Stimulated activated naive B cell treated with anti-CD40 and anti-IgM and Interleukin-4, amounts not matched to agents 10 μg/mL and 1 μg/mL and 100 μg/mL, for 72 hours (primary cell): ENCODE results near the gene HSPG2.
A peak's percentile ranks its signal among the peaks of the same experiment; 100 is the strongest.

ENCODE experiments used
- ATAC-seq, 2 donors: fragments of 150-1000 bp; cut with Tn5 transposase; replicated peaks; 2 replicates each; pipeline ENCODE4 v1.10.0; 2021; ENCODE audit warnings: moderate library complexity in 1 of 2
- DNase-seq: peaks from one replicate; pipeline ENCODE4 v3.0.0; 2021
- H3K27ac Mint-ChIP-seq: one replicate; pipeline ENCODE4 v1.8.0; 2022; ENCODE audit warnings: mild to moderate bottlenecking, mixed read lengths
- H3K27me3 Mint-ChIP-seq, 2 donors: one replicate each; pipeline ENCODE4 v1.8.0; 2022; ENCODE audit warnings: mixed read lengths in 2 of 2
- H3K36me3 Mint-ChIP-seq, 2 donors: one replicate each; pipeline ENCODE4 v1.8.0; 2022; ENCODE audit warnings: mixed read lengths in 2 of 2, mild to moderate bottlenecking in 1 of 2
- H3K4me1 Mint-ChIP-seq, 2 donors: one replicate each; pipeline ENCODE4 v1.8.0; 2022; ENCODE audit warnings: mixed read lengths in 2 of 2, mild to moderate bottlenecking in 1 of 2
- H3K4me3 Mint-ChIP-seq, 2 donors: one replicate each; pipeline ENCODE4 v1.8.0; 2022; ENCODE audit warnings: mild to moderate bottlenecking in 2 of 2, mixed read lengths in 2 of 2, moderate library complexity in 1 of 2
- H3K9me3 Mint-ChIP-seq, 2 donors: one replicate each; pipeline ENCODE4 v1.8.0; 2022; ENCODE audit warnings: mixed read lengths in 2 of 2, mild to moderate bottlenecking in 1 of 2

The HSPG2 gene

DNA sequence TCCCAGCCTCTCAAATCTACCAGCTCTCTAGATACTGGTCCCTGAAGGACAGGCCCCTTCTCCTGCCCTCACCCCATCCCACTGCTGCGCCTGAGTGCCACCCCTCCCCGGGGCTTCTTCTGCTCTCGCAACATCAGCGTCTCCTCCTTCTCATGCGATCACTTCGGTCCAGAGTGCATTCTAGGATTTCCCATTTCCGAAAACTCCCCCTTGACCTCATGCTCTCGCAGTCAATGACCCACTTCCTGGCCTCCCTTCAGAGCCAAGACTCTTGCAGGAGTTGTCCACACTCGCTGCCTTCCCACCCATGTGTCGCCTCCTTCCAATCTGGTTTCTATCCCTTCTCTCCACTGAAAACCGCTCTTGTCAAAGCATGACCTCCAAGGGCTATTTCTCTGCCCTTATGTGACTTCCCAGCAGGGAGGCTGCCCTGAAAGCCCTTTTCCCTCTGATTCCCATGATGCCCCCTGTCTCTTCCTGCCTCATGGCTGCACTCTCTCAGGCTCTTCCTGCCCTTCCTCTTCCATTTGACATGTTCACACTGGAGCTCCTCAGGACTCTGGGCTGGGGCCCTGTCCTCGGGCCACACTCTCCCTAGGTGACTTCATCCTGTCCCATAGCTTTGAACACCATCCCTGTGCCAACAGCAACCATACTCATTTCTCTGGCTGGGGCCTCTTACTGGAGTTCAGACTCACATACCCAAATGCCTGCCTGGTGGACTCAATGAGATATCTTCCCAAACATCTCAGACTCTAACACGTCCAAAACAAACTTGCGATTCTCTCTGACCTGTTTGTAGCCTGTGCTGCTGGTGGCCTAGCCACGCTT lies 79.1 kb downstream of the HSPG2 start:
- no peak for ATAC-seq
- H3K4me1 Mint-ChIP-seq = peaks cover 2 to 5% of the 10 kb centered on the region in 2 donors
- DNase-seq = no peak
- H3K9me3 Mint-ChIP-seq = peaks cover 0 to 1% of the 10 kb centered on the region in 2 donors
- no peak overlapping the region for H3K4me3 Mint-ChIP-seq
- no peak overlapping the region for H3K27ac Mint-ChIP-seq
- no peaks in the 10 kb centered on the region for H3K36me3 Mint-ChIP-seq
- no peaks in the 10 kb centered on the region for H3K27me3 Mint-ChIP-seq

DNA sequence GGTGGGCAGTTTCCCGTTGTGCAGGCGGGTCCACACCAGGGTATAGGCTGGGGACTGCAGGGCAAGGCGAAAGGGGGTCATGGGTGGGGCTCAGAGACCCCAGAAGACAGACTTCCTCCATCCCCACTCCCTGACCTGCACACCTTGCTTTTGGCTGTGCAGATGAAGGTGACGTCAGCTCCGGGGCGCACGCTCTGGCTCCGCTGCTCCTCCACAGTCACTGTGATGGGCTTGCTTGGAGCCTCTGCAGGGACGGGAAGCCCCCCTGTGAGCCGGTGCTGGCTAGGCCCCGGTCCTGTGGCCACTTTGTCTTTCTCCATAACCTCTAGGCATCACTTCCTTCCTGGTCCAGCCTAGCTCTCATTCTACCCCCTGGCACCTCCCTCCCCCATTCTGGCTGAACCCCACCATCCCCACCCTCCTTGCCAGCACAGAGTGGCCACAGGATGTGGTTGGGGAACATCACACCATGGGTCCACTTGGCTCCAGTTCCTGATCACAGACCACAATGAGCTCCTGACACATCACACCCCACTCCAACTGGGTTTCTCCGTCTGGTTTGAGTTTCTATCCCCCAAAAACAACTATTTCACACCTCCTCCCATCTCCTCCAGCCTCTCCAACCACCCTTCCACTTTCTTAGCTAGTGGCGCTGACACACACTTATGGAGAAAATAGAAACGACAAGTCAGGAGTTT lies 79.8 kb downstream of the HSPG2 start:
- H3K4me1 Mint-ChIP-seq = peaks cover 4 to 9% of the 10 kb centered on the region in 2 donors
- no peaks in the 10 kb centered on the region for H3K27me3 Mint-ChIP-seq

DNA sequence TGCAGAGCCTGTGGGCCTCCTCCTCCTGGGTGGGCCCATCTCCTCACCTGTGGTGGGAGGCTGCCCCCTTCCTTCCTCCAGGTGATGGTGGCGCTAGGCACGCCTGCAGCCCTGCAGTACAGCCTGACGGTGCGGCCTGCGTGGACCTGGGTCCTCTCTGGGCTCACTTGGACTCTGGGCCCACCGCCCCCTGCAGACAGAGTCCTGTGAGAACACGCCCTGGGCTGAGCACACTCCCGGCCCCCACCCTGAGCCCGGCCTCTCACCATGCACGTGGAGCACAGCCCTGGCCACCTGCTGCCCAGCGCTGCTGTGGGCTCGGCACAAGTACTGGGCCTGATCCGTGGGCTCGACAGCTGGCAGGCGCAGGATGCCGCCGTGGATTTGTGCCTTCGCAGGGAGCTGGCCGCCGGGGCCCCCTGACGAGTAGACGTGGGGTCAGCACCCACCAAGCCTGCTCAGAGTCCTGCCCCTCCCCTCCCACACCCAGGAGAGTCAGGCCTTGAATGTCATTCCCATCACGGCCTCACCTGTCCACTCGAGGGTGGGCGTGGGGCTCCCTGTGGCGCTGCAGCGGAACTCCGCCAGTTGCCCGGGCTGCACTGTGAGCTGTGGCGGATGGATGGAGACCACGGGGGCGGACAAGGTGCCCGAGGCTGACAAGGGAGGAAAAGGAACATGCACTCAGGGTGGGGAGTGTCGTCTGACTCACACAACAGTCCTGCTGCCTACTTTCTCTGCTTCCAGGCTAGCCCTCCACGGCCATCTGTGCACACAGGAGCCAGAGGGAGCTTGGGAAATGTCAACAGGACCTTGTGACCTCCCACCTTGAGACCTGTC lies 81.6 kb downstream of the HSPG2 start:
- H3K4me3 Mint-ChIP-seq = no peak overlapping the region
- H3K36me3 Mint-ChIP-seq = peaks cover 0 to 4% of the 10 kb centered on the region in 2 donors
- DNase-seq (no peak), ATAC-seq (no peak)
- no peak overlapping the region for H3K27ac Mint-ChIP-seq
- no peaks in the 10 kb centered on the region for H3K9me3 Mint-ChIP-seq
- no peaks in the 10 kb centered on the region for H3K27me3 Mint-ChIP-seq
- H3K4me1 Mint-ChIP-seq = peaks cover 8 to 13% of the 10 kb centered on the region in 2 donors

More for the DNA sequence above, 79.8 kb downstream of the HSPG2 start:
- DNase-seq (no peak), ATAC-seq (no peak)
- Mint-ChIP-seq H3K36me3 (peaks cover 0 to 2% of the 10 kb centered on the region in 2 donors), H3K9me3 (peaks cover 0 to 1% of the 10 kb centered on the region in 2 donors), H3K27ac (no peak overlapping the region), H3K4me3 (no peak overlapping the region)

DNA sequence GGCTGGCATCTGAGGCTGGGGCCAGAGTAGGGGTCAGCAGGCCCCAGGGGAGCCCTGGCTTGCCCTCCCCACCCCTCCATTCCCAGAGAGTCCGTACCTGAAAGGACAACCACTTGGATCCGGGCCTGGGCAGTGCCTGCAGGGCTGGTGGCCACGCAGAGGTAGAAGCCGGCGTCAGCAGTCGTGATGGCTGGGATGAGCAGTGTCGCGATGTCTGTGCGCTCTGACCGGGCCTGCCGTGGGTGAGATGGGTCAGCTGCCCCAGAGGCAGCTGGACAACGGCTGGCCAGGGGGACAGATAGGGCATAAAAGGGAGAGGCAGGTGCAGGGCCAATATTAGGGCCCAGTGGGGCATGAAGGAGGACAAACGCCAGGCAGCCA lies 82.4 kb downstream of the HSPG2 start:
- Mint-ChIP-seq H3K27ac (peak overlapping the region; percentile 60), H3K4me3 (no peak overlapping the region), H3K4me1 (peaks cover 8 to 13% of the 10 kb centered on the region in 2 donors), H3K36me3 (peaks cover 0 to 4% of the 10 kb centered on the region in 2 donors), H3K9me3 (no peaks in the 10 kb centered on the region), H3K27me3 (no peaks in the 10 kb centered on the region)
- DNase-seq (no peak), ATAC-seq (no peak)

DNA sequence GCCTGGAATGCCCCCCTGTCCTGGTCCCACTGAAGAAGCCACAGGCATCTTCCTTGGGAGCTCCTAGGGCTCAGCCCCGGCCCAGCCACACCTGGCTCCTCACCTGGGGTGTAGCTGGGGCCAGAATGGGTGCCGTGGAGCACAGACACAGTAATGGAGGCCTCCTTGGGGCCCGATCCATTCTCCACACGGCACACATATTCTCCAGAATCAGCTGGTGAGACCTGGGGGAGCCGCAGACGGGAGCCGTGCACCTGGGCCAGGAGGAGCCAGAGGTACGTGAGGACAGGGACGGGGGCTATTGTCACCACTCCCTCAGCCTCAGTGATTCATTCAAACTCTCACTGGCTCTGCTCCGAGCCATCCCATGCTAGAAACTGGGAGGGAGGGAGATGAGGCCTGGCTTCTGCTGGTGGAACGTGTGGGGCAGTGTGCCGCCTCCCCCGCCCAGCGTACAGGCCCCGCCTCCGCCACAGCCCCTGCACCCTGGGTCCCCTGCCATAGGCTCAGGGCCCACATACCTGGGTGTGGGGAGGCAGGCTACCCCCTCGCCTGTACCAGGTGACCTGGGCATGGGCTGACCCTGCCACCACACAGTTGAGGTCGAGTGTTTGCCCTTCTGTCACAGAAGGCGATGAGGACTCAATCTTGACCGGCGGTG lies 82.9 kb downstream of the HSPG2 start:
- DNase-seq = no peak
- no peak overlapping the region for H3K4me3 Mint-ChIP-seq
- ATAC-seq = no peak
- H3K36me3 Mint-ChIP-seq = peaks cover 0 to 4% of the 10 kb centered on the region in 2 donors
- no peak overlapping the region for H3K27ac Mint-ChIP-seq
- H3K27me3 Mint-ChIP-seq = no peaks in the 10 kb centered on the region
- H3K4me1 Mint-ChIP-seq = peaks cover 8 to 13% of the 10 kb centered on the region in 2 donors
- H3K9me3 Mint-ChIP-seq = no peaks in the 10 kb centered on the region

DNA sequence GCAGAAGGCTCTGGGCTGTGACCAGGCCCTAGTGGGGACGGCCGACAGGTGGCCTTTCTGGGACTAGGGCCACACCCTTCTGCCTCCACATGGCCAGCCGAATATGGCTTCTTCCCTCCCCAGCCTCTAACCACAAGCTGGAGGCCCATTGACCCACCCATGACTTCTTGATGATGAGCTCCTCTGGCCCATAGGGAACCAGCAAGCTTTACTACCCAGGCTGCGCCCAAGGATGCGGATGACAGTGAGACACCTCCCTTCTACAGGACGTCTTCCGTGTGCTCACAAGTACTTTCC lies 84.0 kb downstream of the HSPG2 start:
- Mint-ChIP-seq H3K9me3 (no peaks in the 10 kb centered on the region), H3K27me3 (no peaks in the 10 kb centered on the region), H3K4me3 (no peak overlapping the region), H3K4me1 (peaks cover 8 to 13% of the 10 kb centered on the region in 2 donors), H3K36me3 (peaks cover 0 to 4% of the 10 kb centered on the region in 2 donors), H3K27ac (no peak overlapping the region)
- ATAC-seq (no peak), DNase-seq (no peak)

DNA sequence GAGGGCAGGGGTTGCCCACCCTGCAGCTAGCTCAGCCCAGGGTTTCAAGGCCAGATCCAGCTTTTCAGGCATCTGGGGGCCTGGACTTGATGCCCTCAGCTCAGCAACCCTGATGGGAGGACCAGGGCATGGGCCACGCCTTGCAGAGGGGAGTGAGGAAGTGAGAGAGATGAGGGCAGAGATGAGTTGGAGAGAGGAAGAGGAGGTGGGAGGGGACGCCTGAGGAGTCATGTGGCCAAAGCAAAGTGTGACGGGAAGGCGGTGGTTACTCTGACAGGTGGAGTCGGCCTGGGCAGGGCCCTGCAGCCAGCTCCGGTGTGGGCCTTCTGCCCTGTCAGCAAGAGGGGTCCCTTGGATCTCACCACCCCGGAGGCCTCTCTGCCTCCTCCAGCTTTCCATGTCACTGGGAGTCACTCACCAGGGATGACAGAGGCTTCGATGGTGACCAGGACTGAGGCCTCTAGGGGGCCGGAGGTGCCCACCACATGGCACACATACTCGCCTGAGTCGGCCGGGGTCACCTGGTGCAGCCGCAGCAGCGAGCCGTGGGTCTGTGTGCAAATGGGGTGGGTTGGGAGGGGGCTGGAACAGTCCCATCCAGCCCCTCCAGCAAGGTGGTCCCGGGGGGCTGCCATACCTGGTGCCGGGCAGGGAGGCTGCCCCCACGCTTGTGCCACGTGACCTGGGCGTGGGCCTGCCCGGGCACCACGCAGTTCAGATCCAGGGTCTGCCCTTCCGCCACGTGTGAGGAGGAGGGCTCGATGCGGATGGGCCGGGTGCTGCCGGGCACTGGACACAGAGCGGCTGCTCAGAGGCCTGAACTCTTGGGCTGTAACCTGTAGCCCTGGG lies 84.6 kb downstream of the HSPG2 start:
- peaks cover 8 to 13% of the 10 kb centered on the region in 2 donors for H3K4me1 Mint-ChIP-seq
- peak overlapping the region; percentile 15 to 35 for H3K4me3 Mint-ChIP-seq
- peaks cover 0 to 4% of the 10 kb centered on the region in 2 donors for H3K36me3 Mint-ChIP-seq
- H3K27me3 Mint-ChIP-seq = no peaks in the 10 kb centered on the region
- DNase-seq (peak; percentile 42), ATAC-seq (peak; percentile 95 to 97)
- peak overlapping the region; percentile 52 for H3K27ac Mint-ChIP-seq
- H3K9me3 Mint-ChIP-seq = no peaks in the 10 kb centered on the region

DNA sequence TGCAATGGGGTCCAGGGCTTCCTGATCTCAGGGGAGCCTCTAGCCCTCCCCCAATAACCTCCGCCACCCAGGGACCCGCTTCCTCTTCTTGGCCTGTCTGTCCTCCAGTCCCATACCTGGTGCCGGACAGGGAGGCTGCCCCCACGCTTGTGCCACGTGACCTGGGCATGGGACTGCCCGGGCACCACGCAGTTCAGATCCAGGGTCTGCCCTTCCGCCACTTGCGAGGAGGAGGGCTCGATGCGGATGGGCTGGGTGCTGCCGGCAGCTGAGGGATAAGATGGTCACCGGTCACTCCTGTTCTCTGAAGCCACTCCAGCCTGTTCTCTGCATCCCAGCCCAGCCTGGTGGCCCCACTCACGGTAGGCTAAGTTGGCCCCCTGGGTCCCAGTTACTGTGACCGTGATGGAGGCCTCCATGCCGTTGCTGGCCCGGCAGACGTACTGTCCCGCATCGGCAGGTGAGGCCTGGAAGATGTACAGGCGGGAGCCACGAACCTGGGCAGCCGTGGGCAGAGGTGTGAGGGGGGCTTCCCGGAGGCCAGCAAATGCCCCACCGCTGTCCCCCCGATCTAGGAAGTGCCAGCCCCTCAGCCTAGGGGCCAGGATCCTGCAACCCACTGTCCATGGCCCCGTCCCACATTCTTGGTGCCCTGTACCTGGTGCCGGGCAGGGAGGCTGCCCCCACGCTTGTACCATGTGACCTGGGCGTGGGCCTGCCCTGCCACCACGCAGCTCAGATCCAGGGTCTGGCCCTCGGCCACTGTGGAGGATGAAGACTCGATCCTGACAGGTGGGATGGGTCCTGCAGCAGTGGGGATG lies 85.5 kb downstream of the HSPG2 start:
- Mint-ChIP-seq H3K4me1 (peaks cover 8 to 13% of the 10 kb centered on the region in 2 donors), H3K4me3 (peak overlapping the region in 1 of 2 donors; percentile 15), H3K9me3 (no peaks in the 10 kb centered on the region), H3K36me3 (peaks cover 0 to 4% of the 10 kb centered on the region in 2 donors), H3K27ac (peak overlapping the region; percentile 52), H3K27me3 (no peaks in the 10 kb centered on the region)
- DNase-seq (no peak), ATAC-seq (peak; percentile 2 to 9)

- Mint-ChIP-seq H3K4me3 (no peak overlapping the region), H3K36me3 (peaks cover 0 to 4% of the 10 kb centered on the region in 2 donors), H3K27me3 (no peaks in the 10 kb centered on the region), H3K4me1 (peaks cover 8 to 13% of the 10 kb centered on the region in 2 donors), H3K9me3 (no peaks in the 10 kb centered on the region), H3K27ac (no peak overlapping the region)
- ATAC-seq (no peak), DNase-seq (no peak)
Observed at GRCh38 chr1:21849909-21850576, 87.1 kb downstream of the HSPG2 start.

GRCh38 chr1:21848524-21849174 lies 88.5 kb downstream of the HSPG2 start:
- no peaks in the 10 kb centered on the region for H3K27me3 Mint-ChIP-seq
- H3K4me1 Mint-ChIP-seq = peaks cover 8 to 13% of the 10 kb centered on the region in 2 donors
- peaks cover 0 to 4% of the 10 kb centered on the region in 2 donors for H3K36me3 Mint-ChIP-seq
- no peaks in the 10 kb centered on the region for H3K9me3 Mint-ChIP-seq
- no peak overlapping the region for H3K27ac Mint-ChIP-seq
- DNase-seq = no peak
- no peak for ATAC-seq
- H3K4me3 Mint-ChIP-seq = no peak overlapping the region

DNA sequence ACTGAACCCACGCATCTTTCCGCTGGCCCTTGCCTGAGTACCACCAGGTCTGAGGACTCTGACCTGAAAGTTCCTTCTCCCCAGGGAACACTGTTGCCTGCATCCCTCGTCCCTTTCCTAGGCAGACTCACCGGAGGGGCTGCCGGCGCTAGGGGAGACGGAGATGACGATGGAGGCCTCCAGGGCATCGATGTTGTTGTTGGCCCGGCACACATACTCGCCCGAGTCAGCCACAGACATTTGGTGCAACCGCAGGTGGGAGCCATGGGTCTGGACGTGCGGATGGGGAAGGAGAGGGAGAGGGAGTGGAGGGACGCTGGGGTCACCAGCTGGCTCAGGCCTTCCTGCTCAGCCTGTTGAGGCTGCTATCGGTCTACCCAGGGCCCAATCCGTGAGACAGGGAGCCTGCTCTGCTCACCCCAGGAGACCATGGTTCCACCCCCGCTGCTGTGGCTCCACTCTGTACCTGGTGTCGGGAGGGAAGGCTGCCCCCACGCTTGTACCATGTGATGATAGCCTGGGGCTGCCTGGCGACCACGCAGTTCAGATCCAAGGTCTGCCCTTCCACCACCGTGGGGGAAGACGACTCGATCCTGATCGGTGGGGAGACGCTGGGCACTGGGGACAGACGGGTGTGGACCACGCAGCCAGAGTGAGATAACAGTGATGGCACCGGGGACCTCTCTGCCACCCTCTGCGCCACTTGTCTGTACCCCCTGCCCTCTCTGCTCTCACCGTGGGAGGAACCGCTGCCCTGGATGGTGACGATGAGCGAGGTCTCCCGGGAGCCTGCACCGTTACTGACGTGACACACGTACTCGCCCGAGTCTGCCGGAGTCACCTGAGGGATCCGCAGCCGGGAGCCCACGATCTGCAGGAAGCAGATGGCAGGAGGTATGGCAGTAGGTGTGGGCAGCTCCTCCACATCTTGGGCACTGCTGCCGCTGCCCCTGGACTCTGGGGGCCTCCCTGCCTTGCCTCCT lies 89.6 kb downstream of the HSPG2 start:
- Mint-ChIP-seq H3K36me3 (peaks cover 0 to 4% of the 10 kb centered on the region in 2 donors), H3K27me3 (no peaks in the 10 kb centered on the region), H3K9me3 (no peaks in the 10 kb centered on the region), H3K27ac (no peak overlapping the region), H3K4me1 (peaks cover 5 to 7% of the 10 kb centered on the region in 2 donors), H3K4me3 (no peak overlapping the region)
- ATAC-seq = no peak
- no peak for DNase-seq
